ENCODE measurements around the gene ANKRD33B.
"Not testable (repeated sequence)": the region's sequence is repeated elsewhere in the genome, so short reads cannot be mapped to it uniquely, and the experiment has no call there.

ANKRD33B gene

DNA sequence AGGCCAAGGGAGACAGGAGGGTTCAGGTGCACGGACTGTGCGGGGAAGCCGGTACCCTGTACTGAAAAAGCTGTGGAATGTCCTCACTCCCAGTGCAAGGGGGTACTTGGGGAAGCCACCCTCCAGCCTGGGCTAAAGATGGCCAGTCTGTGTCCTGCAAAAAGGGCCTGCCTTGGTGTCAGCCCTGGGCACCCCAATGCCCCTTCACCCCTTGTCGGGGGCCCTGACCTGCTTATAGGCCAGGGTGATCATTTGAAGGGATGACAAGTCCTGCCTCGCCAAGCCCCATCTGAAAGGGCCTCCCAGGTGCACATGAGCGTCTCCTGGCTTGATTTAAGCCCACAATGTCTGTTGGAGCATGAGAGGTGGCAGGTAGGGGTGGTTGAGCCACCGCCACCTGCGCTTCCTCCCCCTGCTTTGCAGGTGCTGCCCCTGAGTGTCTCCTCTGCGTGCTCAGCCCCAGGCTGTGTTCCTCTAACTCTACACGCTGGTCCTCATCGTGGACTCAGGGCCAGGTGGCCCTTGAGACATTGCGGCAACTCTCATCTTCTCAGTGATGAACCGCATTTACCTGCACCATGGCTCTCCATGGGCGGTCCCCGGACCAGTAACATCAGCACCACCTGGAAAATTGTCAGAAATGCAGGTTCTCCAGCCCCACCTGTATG lies 97.0 kb downstream of the ANKRD33B start:
- DNase-seq (ENCODE audit: low read depth in 3 of 3): no peak

- no peak for DNase-seq (ENCODE audit: low read depth in 3 of 3)
Observed at GRCh38 chr5:10661401-10661800, 97.5 kb downstream of the ANKRD33B start.

DNA sequence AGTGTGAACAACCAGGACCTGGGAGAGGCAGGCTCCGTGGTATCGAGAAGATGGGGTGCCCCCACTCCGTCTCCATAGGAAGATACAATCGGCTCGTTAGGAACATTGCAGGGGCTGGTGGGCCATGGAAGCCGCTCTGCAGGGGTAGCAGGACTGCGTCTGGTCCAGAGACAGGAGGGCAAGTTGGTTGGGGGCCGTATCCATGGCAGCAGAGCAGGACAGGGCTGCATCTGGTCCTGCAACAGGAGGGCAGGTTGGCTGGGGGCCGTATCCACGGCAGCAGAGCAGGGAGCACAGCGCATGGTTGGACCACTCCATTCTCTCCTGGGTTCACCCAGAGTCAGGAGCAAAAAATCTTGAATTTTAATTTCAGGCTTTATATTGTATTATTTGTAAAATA lies 98.2 kb downstream of the ANKRD33B start:
- DNase-seq (ENCODE audit: low read depth in 3 of 3): no peak

DNA sequence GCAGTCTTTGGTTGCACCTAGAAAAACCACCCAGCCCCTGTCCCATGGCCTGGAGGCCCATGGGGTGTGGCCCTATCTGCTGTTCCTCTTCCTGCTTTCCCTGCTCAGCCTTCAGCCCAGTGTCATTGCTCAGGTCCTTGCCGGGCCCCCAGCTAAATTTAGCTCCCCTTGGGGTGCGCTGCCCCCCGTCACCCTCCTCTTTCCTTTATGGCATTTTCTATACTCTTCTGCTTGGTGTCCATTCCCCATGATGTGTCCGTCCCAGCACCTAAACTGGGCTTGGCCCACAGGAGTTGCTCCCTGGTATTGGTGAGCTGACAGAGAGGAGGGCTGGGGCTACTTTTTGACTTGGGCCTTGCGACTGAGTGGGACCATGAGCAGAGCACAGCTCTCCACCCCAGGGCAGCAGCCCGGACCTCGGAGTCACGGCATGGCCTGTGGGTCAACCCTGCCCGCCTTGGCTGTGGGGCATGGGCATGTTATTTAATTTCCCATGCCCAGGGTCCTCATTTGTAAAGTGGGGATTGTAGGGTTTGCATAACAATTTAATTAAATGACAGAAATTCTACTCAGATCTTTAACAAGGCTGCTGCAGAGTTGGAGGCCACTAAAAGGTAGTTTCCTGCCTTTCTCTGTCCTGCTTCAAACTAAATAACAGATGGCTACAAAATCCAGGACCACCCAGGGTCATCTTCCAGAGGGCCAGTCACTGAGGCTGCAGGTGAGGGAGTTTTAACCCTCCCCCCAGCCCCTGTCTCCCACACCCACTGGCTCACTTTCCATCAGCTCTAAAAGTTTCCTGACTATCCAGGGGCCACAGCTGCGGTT lies 99.0 kb downstream of the ANKRD33B start:
- DNase-seq (ENCODE audit: low read depth in 3 of 3): no peak

- no peak for DNase-seq (ENCODE audit: low read depth in 3 of 3)
Observed at GRCh38 chr5:10663489-10664179, 99.8 kb downstream of the ANKRD33B start.

DNA sequence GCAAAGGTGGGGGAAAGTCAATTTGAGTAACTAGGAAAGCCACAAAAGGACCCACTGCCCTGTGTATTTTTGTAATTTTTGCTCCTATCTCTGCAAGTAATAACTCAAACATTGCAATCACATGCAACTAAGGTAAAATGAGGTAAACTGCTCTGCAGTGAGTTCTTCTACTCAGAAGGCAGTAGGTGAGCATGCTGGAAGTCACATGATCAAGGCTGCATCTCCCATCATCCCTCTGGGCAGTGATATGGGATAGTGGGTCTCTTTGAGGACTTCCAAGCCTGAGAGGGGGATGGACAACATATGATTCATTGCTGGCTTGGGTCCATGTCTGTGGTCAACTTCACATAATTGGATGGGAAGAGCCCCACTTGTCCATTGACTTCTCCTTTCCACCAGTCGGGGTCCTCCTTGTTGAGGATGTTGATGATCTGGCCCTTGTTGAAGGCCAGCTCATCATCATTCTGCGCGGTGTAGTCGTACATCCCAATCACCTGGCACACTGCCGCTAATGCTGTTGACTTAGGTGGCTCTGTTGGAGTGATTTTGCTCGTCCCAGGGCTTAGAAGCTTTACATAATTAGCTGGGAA lies 100.4 kb downstream of the ANKRD33B start:
- DNase-seq (ENCODE audit: low read depth in 3 of 3): not testable (repeated sequence)

GRCh38 chr5:10665799-10666198 lies 101.9 kb downstream of the ANKRD33B start:
- no peak for DNase-seq (ENCODE audit: low read depth in 3 of 3)

DNA sequence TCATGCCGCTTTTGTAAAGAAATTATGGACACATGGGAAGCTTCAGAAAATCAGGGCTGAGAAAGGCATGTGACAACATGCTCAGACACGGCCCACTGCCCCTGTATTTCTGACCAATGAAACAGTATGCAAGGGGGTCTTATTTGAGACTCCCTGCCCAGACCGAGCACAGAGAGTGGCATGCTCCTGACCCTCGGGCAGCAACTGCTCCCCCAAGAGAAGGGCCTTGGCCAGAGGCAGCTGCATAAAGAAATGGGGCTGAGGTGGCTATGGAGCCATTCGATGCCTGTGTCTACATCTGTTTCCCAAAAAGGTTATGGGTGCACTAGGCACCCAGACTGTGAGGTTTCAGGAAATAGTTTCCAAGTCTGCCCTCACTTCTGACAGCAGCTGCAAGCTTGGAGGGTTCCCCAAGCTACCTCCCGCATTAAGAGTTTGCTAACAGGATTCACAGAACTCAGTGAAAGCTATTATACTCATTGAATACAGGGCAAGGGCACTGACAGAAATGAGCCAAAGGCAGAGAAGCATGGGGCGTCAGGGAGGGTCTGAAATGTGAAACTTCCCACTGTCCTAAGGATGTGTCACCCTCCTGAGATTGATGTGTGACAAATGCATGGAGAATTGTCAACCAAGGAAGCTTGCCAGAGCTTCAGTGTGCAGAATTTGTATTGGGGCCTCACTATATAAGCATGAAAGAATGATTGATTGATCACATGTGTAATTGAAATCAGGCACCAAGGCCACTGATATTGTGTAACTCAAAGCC lies 102.8 kb downstream of the ANKRD33B start:
- no peak for DNase-seq (ENCODE audit: low read depth in 3 of 3)

DNA sequence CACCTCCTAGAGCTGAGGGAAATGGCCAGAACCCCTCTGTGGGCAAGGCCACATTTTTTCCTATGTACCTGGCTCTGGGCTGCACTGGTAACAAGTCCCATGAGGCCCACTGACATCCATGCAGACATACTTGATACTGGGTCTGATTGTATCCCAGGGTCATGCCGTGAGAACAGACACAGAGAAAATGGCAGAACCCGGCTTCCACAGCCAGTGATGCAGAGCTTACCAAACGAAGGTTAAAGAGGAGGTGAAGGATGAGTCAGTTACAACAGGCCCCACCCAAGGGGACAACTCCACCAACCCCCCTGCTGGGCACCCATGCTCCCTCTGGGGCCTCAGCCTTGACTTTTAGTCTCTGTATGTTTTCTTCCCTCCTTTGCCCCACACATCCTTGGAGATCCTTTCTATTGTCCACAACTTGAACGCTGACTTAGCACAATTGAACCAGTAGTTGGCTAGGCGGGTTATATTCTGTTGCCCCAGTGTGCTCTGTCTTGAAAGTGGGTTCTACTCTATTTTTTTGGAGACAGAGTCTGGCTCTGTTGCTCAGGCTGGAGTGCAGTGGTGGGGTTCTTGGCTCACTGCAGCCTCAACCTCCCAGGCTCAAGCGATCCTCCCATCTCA lies 103.7 kb downstream of the ANKRD33B start:
- no peak for DNase-seq (ENCODE audit: low read depth in 3 of 3)

- no peak for DNase-seq (ENCODE audit: low read depth in 3 of 3)
Observed at GRCh38 chr5:10668697-10669096, 104.8 kb downstream of the ANKRD33B start.

DNA sequence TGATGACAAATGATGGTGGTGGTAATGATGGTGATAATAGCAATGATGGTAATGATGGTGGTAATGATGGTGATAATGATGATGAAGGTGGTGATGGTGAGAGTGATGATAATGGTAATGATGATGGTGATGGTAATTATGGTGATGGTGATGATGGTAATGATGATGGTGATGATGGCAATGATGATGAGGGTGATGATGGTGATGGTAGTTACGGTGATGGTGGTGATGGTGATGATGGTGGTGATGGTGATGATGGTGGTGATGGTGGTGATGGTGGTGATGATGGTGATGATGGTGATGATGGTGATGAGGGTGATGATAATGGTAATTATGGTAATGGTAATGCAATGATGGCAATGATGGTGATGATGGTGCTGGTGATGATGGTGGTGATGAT lies 106.1 kb downstream of the ANKRD33B start:
- no peak for DNase-seq (ENCODE audit: low read depth in 3 of 3)

DNA sequence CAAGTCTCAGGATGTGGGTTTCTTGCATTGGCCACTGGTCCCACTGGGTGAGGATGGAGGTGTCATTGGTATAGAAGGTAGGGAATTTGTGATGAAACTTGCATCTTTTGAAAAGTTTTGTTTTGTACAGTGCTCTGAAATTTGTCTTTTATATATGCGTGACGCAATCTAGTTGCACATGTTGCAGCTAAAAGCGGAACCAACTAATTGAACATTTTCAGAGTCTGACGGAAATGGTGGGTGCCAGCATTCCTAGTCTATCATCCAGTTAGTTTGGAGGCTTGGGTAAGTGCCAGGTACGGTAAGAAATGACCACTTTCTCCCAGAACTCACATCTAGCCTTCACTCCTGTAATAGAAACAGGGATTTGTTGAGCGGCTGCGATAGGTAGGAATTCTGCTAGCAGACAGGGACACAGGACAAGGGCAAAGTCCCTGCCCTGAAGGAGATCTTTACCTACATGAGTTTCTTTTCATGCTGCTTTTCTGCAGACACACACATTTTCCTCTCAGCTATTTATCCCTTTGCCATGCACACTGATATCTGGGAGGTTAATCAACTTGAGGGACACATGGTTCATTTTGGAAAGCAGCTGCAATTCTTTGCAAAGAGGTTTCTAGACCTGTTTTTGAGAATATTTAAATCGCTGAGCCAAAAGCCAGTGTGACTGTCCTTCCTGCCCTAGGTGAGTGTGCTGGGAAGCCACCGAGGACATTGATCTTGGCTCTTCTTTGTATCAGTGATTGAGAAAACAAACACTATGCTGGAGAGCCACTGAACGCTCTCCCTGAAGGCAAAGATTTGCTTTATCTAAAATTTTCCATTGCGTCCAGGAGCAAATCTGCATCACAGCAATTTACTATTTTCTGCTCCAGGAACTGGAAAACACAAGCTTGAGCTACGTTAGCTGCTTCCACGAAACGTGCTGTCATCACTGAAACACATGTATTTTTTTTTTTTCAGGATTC lies 107.5 kb downstream of the ANKRD33B start:
- no peak for DNase-seq (ENCODE audit: low read depth in 3 of 3)

DNA sequence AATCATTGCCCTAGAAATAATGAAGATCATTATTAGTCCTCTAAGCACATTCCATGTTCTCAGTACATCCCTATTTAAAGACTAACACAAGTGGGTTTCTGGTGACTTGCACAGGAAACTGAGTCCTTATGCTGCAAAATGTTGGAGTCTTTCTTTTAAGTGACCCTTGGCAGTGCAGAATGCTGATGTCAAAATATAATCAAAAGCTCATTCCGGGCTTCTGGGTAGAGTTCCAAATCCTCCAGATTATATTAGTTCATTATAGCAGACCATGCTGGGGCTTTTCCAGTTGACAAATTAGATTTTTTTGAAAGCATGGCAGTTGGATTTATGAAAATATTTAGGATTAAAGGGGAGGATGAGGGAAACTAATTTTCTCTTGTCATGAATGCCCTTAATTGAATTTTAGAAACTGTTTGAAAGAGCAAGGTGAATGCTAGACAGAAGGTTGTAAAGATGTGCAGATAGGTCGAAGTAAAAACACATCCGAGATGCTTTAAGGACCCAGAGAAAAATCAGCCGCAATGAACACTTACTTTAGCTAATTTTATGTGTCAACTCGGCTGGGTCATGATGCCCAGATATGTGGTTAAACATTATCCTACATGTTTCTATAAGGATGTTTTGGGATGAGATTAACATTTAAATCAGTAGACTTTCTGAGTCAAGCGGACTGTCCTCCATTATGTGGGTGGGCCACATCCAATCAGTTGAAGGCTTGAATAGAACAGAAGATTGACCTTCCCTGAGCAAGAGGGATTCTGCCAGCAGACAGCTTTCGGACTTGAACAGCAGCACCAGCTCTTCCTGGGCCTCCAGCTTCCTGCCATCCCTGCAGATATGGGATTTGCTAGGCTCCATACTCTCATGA lies 108.5 kb downstream of the ANKRD33B start:
- DNase-seq (ENCODE audit: low read depth in 3 of 3): no peak

DNA sequence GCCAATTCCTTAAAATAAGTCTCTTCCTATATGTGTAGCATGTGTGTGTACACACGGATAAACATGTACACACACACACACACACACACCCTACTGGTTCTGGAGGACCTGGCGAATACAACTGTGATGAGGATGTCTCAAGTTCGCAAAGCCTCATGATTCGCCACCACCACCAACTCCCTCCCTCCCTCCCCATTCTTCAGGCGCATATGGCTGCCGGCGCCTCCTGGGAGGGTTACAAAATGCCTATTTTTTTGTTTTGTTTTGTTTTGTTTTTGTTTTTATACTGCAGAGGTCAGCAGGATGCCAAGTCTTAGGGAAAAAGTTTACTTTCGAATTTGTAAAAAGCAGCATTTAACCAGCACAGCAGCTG lies 109.1 kb downstream of the ANKRD33B start:
- no peak for DNase-seq (ENCODE audit: low read depth in 3 of 3)

GRCh38 chr5:10673407-10673806 lies 109.5 kb downstream of the ANKRD33B start:
- no peak for DNase-seq (ENCODE audit: low read depth in 3 of 3)

DNA sequence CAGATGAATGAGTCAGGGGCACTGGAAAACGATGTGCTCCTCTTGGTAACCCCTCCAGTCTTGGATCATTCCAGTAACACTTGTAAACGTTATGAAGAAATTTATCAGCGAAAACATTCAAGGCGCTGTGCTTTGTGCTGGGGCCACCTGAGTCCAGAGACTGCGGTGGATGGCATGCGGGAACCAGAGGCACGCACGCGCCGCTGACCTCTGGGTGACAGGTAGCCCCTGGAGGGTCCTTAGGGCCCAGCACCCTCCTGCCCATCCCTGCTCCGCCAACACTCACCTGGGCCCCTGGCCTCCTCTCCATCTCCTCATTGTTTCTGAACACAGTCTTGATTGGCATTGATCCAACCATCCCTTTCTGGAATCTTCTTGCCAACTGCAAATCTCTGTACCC lies 110.2 kb downstream of the ANKRD33B start:
- no peak for DNase-seq (ENCODE audit: low read depth in 3 of 3)

DNA sequence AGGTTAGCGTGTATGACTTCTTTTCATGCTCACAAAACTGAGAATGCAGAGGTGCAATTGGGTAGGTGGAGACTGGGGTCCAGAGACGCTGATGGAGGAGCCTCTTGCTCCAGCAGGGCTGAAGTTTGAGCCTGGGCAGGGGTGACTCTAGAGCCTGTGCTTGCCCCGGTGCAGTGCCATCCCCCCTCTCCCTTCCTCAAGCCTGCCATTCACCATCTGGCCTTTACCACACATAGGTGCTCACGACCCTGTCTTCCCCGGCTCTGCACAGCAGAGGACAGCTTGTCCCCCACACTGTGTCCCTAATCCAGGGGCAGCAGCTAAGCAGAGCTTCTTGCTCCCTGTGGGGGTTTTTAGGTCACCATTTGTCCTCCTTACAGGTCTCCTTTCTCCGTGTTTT lies 110.7 kb downstream of the ANKRD33B start:
- no peak for DNase-seq (ENCODE audit: low read depth in 3 of 3)

- DNase-seq (ENCODE audit: low read depth in 3 of 3): no peak
Observed at GRCh38 chr5:10675177-10675700, 111.4 kb downstream of the ANKRD33B start.

- DNase-seq (ENCODE audit: low read depth in 3 of 3): no peak
Observed at GRCh38 chr5:10676224-10676623, 112.4 kb downstream of the ANKRD33B start.
